ENCODE results near the gene STIP1.

The STIP1 gene

DNA sequence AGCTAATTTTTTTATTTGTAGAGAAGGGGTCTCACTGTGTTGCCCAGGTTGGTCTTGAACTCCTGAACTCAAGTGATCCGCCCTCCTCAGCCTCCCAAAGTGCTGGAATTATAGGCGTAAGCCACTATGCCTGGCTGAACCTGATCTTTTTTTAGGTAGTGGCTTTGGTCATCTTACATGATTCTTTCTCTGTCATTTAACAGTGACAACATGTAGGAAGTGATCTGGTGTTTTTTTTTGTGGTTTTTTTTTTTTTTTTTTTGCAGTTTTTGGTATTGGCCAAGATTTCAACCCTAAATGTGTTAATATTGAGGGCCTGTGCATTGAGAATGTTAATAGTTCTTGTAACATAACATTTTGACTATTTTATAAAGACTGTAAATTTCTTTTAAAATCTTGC, 12.5 kb downstream of the STIP1 start:
- no peak for DNase-seq (ENCODE audit: low read depth in 2 of 2)

DNA sequence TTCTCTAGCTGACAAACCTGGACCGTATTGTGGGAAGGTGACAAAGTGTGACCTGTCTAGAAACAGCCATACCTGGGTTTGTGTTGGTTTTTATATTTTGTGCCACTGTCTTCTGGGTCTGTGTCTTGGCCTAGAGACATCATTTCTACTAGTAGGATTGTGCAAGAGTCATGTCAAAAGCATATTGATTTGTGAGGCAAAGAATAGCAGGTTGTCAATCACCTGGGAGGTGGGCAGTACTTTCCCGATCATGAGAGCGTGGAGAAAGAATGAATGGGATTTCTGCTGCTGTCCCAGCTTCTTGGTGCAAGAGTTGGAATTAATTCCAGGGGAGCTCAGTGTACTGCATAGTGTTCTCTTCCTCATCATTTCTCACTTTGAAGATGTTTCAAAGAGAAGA, 15.6 kb downstream of the STIP1 start:
- no peak for DNase-seq (ENCODE audit: low read depth in 2 of 2)

DNA sequence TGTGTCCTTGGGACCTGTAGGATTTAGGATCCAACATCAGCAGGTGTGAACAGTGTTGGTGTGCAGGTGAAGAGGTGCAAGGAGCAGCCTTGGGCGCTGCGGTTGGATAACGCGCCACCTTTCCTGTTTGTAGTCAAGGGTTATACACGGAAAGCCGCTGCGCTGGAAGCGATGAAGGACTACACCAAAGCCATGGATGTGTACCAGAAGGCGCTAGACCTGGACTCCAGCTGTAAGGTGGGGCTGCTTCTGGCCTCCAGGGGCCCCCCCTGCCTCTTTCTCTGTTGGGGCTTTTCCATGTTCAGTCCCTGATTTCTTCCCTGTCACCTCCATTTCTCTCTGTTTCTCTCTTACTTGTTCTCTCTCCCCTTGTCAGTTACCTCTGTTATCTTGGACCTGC, 17.0 kb downstream of the STIP1 start:
- no peak for DNase-seq (ENCODE audit: low read depth in 2 of 2)

DNA sequence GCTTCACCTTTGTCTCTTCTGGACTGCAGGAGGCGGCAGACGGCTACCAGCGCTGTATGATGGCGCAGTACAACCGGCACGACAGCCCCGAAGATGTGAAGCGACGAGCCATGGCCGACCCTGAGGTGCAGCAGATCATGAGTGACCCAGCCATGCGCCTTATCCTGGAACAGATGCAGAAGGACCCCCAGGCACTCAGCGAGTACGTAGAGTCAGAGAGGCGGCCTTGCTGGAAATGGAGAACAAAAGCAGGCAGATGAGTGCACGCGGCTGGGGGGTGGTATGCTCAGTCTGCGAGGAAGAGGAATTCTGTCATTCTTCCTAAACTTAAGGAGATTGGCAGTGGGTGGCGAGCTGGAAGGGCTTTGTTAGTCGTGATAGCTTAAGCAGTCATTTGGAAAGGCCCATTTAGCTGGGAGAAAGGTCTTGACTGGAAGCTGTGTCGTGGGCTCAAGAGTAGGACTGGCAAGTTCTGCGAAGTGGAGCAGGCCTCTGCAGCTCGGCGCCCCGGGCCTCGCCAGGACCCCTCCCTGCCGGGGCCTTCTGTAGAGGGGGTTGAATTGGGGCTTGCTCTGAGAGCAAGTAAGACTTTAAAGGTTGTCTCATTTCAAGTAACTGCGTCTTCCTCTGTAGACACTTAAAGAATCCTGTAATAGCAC, 17.6 kb downstream of the STIP1 start:
- no peak for DNase-seq (ENCODE audit: low read depth in 2 of 2)

DNA sequence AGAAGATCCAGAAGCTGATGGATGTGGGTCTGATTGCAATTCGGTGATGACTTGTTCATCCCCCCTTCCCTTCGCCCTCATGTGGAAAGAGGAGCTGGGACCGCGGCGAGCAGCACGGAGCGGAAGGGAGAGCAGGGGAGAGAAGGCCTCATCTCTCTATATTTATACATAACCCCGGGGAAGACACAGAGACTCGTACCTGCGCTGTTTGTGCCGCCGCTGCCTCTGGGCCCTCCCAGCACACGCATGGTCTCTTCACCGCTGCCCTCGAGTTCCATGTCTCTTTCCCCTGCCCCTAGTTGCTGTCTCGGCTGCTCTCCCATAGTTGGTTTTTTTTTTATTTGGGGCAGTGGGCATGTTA, 18.1 kb downstream of the STIP1 start:
- DNase-seq (ENCODE audit: low read depth in 2 of 2): no peak

DNA sequence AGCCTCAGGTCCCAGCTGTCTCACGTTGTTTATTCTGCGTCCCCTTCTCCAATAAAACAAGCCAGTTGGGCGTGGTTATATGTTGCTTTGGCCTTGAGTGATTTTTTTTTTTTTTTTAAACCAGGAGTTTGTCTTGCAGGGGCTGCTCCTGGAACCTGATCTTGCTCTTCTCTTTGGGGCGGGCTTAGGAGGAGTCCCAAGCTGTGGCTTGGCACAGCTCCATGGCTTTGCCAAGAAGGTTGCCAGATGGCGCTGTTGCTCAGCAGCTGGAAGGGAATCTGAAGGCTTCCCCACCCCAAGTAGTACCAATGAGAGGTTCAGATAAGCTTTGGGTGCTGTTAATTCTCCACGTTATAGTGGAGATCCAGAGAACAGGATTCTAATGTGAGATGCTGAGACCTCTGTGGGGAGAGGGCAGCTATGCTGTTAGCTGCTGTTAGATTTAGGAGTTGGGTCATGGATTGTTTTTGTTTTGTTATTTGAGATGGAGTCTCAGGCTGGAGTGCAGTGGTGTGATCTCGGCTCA, 18.6 kb downstream of the STIP1 start:
- peak; percentile 52 to 60 for DNase-seq (ENCODE audit: low read depth in 2 of 2)

DNA sequence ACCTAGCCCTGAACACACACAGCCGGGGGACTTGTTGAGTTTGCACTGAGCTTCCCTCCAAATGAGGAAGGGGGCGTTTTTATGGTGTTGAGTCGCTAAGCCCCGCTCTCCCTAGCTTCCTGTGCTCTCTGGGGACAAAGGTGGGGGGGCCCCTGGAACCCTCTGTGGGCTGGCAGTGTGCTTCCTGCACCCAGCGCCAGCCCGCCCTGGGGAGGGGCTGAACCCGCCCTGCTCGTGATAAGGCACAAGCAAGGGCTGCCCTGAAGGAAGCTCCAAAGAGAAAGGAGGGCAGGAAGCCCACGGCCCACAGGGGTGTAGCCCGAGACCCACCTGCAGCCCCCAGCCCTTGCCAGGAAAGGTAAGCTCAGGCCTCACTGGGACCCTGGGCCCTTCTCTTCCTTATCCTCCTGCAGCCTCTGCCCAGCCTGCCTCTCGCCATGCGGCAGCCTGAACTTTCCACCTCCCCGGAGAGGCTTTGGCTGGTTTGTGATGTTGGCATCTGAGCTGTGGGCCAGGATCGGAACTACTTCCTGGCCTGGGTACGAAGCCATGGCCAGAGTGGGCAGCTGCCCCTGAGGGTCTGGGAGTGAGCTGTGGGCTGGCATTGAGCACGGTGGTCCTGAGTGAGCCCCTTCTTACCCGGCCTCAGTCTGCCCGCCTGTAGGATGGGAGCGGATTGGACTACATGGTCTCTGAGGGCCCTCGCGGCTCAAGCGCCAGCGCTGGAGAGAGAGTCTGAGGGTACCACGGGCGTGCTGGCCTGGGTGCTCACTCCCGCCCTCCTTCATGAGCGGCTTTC, 20.7 kb downstream of the STIP1 start, which contains the start of gene FERMT3:
Gene FERMT3 (plus strand): TSS at position 265 of the 799 bp plus-strand sequence. CDS start 644 bp downstream, outside the sequence.
- peak; percentile 58 to 84 for DNase-seq (ENCODE audit: low read depth in 2 of 2)

DNA sequence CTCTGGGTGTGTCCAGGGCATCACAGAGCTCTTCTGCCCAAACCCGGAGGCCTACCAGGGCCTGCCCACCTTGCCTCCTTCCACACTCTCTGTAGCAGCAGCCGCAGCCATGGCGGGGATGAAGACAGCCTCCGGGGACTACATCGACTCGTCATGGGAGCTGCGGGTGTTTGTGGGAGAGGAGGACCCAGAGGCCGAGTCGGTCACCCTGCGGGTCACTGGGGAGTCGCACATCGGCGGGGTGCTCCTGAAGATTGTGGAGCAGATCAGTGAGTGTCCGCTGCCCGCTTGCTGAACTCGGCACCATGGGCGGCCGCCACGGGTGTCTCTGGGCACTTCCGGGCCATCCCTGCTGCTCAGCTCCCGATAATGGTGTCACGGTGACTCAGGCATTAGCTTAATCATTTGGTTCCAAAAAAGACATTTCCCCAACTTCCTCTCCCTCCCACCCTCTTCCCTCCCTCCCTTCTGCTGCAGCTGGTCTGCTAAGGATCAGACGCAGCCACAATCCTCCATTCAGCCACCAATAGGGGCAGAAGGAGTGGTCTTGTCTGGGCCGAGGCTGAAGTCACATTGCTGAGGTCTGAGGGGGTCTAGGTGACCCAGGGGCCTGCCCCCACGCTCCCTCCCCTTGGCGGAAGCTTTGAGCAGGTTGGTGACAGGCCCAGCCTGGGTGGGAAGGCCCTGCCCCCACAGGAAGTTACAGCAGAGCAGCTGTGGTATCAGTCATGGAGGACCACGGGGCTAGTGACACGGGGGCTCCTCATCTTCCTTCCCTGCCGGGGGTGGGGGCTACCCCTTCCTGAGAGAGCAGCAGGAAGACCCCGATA, 21.5 kb downstream of the STIP1 start:
- DNase-seq (ENCODE audit: low read depth in 2 of 2): peak; percentile 61 to 70

DNA sequence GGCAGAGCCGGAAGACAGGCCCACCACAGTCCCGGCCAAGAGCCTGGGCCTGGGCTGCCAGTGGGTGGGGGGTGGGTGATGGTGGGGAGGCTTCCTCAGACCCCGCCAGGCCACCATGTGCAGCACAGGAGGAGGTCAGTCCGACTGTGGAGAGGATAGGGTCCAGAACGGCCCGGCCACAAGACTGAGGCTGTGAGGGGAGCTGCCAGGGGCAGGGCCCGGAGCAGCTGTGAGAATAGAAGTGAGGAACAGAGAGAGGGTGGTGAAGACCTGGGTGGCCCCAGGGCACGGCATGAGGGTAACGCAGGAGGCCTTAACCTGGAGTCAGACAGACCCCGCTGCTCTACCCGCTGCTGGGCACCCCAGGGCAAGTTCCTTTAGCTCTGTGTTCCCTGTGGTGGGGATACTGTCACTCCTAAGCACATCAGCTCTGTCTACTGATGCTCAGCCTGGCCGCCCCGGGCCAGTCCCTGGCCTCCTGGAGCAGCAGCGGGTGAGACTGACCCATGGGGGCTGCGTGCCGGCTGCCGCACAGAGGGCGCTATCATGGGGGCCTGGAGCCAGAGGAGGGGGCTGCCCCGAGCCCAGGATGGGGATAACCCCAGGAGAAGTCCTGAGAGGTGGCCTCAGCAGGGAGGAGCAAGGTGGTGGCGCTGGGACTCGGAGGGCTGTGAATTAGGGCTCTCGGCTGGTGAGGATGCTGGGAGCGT, 22.3 kb downstream of the STIP1 start:
- no peak for DNase-seq (ENCODE audit: low read depth in 2 of 2)

DNA sequence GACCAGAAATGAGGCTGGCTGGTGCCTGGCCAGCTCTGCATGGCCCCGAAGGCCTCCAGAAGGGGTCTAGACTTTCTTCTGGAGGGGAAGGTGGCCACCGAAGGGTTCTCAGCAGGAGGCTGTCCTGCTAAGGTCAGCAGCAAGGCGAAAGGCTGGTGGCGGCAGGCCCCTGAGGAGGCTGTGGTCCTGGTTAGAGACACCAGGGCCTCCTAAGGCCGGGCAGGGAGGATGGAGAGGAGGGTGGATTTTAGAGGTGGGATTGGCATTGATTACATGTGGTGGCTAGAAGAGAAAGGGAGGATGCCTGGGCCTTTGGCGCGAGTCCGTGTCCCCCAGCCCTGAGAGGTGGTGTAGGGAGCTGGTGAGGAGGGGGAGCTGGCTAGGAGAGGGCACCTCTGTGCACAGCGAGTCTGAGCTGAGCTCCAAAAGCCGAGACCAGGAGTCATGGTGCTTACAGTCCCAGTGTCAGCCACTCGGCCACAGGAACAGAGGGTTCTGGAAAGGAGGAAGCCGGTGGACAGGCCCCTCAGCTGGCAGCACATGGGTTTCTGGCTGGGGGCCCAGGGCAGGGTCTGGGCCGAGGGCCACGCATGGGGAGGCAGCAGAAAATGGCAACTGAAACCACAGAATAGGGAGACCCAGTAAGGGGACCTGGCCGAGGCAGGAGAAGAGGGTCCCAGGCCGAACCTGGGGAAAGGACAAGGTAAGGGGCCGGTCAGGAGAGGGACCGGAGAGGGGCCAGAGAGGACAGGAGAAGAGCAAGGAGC, 23.0 kb downstream of the STIP1 start:
- DNase-seq (ENCODE audit: low read depth in 2 of 2): no peak

DNA sequence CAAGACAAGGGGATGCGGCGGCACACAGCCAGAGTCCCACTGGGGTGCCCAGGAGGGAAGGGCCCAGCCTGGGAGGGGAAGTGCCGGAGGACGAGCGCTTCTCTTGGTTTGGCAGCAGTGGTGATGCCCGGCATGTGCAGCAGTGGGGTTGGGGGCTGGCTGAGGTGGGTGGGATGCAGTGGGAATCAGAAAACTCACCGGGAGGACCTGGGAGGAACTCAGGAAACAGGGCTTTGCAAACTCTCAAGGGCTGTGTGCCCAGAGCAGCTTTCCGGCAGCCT, 23.5 kb downstream of the STIP1 start:
- DNase-seq (ENCODE audit: low read depth in 2 of 2): no peak

DNA sequence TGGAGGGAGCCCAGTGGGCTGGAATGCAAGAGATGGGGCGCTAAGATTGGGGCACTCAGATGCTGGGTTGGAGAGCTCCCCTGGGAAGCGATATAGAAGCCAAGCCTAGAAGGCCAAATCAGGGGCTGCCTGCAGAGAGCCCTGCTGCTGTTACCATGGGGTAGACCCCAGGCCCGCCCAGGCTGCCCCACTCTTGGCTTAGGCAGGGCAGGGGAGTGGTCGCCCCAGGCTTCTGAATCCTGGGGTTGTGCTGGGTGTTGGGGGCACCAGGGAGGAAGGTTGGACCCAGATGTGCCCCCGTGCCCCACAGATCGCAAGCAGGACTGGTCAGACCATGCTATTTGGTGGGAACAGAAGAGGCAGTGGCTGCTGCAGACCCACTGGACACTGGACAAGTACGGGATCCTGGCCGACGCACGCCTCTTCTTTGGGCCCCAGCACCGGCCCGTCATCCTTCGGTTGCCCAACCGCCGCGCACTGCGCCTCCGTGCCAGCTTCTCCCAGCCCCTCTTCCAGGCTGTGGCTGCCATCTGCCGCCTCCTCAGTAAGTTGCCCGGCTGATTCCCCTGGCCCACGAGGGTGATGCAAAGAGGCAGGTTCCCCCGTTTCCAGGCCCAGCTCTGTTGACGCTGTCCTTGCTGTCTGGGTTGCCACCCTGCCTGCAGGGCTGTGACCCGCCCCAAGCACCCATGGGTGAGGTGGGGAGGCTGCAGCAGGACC, 24.5 kb downstream of the STIP1 start:
- no peak for DNase-seq (ENCODE audit: low read depth in 2 of 2)

DNA sequence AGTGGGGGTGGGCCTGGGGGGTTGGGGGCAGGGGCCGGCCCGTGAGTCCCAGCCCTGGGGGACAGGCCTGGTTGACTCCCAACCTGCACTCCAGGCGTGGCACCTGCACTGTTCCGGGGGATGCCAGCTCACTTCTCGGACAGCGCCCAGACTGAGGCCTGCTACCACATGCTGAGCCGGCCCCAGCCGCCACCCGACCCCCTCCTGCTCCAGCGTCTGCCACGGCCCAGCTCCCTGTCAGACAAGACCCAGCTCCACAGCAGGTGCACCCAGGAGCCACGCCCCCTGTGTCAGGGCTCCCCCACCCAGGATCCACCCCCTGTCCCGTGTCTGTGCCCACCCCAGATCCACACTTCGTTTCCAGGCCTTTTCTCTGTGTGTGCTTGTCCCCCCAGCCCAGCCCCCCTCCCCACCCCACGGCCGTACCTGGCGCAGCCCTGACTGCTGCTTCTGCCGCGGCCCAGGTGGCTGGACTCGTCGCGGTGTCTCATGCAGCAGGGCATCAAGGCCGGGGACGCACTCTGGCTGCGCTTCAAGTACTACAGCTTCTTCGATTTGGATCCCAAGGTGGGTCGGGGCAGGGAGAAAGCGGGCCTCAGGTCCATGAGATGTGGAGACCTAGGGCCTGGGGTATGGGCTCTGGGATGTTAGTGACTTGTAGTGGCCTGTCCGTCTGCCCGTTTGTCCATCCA, 25.4 kb downstream of the STIP1 start:
- no peak for DNase-seq (ENCODE audit: low read depth in 2 of 2)

DNA sequence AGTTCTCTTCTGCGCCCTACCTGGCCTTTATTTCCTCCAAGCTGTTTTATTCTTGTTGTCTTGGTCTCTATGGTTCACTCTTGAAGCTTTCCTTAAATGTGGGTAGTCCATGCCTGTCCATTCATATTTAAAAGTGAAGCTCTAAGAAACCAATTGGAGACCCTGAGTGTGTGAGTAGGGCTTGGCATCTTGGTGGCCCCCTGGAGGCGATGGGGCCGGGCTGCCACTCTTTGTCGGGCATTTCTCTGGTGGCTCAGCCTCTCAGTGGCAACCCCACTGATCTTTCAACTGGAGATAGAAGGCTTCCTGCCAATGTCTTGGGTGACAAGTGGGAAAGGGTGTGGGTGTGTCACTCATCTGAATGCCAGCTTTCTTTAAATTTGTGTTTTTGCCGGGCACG, 30.9 kb downstream of the STIP1 start:
- no peak for DNase-seq (ENCODE audit: low read depth in 2 of 2)

DNA sequence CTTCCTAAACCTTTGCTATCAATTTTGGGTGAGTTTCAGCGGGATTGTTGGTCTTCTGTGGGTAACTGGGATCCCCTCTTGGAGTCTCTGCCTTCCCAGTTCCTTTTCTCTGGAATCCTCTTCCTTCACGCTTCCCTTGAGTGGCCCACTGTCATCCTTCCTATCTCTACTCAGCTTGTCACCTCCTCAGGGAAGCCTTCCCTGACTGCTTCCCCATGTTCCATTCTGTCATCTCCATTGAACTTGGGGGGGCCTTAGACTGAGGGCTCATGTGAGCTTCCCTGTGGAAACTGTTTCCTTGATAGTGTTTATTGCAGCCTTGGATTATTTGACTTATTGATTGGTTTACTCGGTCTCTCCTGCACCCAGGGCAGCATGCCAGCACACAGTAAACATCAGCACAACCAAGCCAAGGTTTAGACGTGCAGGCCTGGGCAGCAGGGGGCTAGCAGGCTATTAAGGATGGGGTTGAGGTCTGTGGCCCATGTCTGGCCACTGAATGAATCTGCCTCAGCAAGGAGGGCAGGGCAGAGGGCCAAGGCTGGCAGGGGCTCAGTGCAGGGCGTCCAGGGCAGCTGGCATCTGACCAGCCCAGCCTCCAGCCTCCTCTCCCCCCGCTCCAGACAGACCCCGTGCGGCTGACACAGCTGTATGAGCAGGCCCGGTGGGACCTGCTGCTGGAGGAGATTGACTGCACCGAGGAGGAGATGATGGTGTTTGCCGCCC, 32.8 kb downstream of the STIP1 start:
- DNase-seq (ENCODE audit: low read depth in 2 of 2): no peak

DNA sequence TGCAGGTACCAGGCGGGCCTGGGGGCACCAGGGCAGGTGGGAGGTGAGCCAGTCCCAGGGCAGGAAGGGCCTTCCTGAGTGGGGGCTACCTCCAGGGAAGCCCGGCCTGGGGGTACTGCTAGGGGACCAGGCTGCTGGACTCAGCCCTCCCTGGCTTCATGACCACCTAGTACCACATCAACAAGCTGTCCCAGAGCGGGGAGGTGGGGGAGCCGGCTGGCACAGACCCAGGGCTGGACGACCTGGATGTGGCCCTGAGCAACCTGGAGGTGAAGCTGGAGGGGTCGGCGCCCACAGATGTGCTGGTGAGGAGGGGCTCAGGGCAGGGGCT, 33.3 kb downstream of the STIP1 start:
- no peak for DNase-seq (ENCODE audit: low read depth in 2 of 2)

DNA sequence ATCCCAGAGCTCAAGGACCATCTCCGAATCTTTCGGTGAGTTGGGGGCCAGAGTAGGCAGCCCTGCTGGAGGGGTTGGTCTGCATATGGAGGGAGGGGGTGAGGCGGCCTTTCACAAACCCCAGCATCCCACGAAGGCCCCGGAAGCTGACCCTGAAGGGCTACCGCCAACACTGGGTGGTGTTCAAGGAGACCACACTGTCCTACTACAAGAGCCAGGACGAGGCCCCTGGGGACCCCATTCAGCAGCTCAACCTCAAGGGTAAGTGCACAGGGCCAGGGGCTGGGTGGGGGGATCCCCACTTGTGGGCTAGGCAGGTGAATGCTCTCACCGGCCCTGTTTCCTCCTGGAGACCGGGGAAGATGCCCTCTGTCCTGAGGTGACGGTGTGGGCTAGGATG, 33.8 kb downstream of the STIP1 start:
- no peak for DNase-seq (ENCODE audit: low read depth in 2 of 2)

DNA sequence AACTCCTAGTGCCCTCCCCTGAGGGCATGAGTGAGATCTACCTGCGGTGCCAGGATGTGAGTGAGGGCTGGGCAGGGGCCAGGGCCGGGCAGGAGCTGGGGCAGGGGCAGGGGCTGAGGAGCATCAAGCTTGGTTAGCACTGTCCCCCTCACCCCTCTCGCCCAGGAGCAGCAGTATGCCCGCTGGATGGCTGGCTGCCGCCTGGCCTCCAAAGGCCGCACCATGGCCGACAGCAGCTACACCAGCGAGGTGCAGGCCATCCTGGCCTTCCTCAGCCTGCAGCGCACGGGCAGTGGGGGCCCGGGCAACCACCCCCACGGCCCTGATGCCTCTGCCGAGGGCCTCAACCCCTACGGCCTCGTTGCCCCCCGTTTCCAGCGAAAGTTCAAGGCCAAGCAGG, 34.3 kb downstream of the STIP1 start:
- no peak for DNase-seq (ENCODE audit: low read depth in 2 of 2)

DNA sequence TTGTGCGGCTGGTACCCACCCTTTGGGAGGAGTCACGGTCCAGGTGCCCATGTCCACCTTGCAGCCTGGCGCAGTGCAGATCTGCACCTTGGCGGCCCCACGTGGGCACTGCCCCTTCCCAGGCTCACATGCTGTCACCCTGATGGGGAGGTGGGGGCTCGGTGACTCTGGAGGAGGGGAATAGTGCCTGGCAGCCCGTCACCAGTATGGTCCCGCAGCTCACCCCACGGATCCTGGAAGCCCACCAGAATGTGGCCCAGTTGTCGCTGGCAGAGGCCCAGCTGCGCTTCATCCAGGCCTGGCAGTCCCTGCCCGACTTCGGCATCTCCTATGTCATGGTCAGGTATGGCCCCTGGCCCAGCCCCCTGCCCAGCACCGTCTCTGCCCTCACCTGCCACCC, 34.8 kb downstream of the STIP1 start:
- no peak for DNase-seq (ENCODE audit: low read depth in 2 of 2)

DNA sequence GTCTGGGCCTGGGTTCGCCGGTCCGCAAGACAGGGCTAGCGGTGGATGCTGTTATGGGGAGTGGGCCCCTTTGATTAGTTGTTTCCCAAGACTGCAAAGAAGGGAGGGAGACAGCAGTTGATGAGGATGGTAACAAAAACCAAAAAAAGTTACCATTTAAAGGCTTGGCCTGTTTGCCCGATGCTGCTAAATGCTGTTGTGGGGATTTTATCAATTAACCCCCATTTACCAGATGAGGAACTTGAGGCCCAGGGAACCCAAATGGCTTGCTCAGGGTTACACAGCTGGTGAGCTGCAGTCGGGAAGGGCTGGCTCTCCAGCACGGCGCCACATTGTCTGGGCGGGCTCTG, 36.7 kb downstream of the STIP1 start:
- no peak for DNase-seq (ENCODE audit: low read depth in 2 of 2)

Data from stimulated activated CD4-positive, alpha-beta T cell treated with anti-CD3 and anti-CD28 coated beads, Interleukin-12 subunit alpha, Interleukin-12 subunit beta, amount 100 ng/mL, for 24 hours (primary cell).